C4-2B (cell line): Measurements from ENCODE around the gene TCF12.

ENCODE experiments used
- CTCF ChIP-seq: fragments of 450-650 bp; conservative IDR thresholded peaks from 2 replicates; pipeline ENCODE4 v1.5.1; 2017; ENCODE audit warnings: mild to moderate bottlenecking
- ZFX ChIP-seq: fragments of 450-650 bp; IDR thresholded peaks from 2 replicates; pipeline ENCODE4 v1.6.1; 2017

GRCh38 chr15:57217778-57218598 is 299.5 kb downstream of the TCF12 start:
- TF ChIP-seq CTCF: no peak
- no peak for TF ChIP-seq ZFX
